GM18507 (cell line): ENCODE measurements around the gene PCCA.
"Not testable (repeated sequence)": the region's sequence is repeated elsewhere in the genome, so short reads cannot be mapped to it uniquely, and the experiment has no call there.

Source experiments
- DNase-seq: peaks from one replicate; pipeline ENCODE4 v3.0.0; 2011; ENCODE audit warnings: low read depth; ENCODE audit not compliant: insufficient read length; ENCODE audit errors: extremely low spot score
- FAIRE-seq: peaks from 2 replicates; lab custom pipeline; 2011; peaks lifted over from hg19 to GRCh38; lab: Jason Lieb, UNC

The PCCA gene

DNA sequence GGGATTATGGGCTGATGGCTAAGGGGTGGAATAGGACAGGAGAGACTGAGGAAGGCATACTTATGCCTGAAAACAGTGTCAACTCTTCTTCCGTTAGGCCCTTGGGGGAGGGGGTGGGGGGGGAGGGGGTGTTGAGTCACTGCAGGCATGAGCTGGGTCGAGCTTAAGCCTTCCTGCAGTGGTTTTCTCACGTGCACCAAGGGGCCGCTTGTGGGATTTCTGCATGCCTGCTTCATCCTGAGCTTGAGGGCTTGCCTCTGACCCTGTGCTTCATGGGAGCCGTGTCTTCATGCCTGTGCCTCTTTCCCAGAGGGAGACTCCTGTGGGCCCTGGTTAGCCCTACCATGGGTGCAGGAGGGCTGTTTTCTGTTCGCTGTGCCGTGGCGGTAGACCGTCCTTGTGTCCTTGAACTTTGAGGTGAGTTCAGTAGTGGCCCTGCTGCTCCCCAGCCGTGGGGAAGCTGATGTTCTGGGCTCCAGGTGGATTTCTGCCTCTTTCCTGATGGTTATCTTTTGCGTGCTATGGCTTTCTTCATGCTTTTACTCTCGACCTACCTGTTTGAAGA is 186.1 kb downstream of the PCCA start:
- FAIRE-seq: no peak
- no peak for DNase-seq

DNA sequence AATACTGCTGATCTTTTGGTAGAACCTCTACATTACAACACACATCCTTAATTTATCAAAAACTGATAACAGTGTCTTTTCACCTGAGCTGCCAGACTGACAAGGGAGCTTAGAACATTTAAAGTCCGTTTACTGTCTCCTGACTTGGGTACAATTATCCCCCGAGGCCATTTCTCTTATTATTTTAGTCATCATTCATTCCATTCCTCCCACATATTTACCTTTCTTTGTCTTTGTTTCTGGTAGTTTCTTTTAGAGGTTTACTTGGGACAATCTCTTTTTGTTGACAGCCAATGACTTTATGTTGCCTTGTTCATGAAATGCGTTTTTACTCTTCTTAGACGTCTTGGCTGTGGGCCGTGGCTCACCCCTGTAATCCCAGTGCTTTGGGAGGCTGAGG is 186.9 kb downstream of the PCCA start:
- no peak for FAIRE-seq
- DNase-seq: no peak

DNA sequence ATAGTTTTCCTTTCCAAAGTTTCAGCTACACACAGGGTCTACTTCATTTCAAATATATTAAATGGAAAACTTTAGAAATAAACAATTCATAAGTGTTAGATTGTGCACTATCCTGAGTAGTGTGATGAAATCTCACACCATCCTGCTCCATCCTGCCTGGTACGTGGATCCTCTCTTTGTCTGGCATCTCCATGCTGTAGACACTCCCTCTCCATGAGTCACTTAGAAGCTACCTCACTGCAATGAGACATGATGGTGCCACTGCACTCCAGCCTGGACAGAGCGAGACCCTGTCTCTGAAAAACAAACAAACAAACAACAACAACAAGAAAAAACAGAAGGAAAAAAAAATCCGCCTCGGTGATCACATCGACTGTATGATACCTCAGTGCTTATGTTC is 191.8 kb downstream of the PCCA start:
- FAIRE-seq (no peak), DNase-seq (no peak)

DNA sequence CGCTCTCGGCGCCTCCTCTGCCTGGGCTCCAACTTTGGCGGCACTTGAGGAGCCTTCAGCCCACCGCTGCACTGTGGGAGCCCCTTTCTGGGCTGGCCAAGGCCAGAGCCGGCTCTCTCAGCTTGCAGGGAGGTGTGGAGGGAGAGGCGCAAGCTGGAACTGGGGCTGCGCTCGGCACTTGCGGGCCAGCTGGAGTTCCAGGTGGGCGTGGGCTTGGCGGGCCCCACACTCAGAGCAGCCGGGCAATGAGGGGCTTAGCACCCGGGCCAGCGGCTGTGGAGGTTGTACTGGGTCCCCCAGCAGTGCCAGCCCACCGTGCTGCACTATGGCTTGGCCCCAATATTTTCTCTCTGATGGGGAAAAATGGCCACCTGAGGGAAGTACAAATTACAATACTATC is 193.4 kb downstream of the PCCA start:
- DNase-seq, FAIRE-seq: not testable (repeated sequence)

DNA sequence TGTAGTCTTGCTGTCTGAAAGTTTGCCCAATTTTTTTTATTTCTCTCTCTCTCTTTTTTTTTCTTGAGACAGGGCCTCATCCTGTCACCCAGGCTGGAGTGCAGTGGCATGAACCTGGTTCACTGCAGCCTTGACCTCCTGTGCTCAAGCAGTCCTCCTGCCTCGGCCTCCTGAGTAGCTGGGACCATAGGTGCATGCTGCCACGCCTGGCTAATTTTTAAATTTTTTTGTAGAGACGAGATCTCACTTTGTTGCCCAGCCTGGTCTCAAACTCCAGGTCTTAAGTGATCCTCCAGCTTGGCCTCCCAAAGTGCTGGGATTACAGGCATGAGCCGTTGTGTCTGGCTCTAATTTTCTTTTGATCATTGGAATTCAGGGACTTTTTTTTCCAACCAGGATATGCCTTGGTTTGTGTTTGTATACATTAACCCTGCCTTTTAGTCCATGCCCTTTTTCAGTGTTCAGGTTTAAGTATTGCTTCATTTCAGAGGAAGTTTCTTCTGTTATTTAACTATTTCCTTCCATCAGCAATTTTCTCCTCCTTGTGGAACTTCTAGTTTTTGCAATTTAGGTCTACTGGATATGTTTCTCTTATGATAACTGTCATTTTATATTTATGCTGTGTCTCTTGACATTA is 201.4 kb downstream of the PCCA start:
- FAIRE-seq (no peak), DNase-seq (no peak)

DNA sequence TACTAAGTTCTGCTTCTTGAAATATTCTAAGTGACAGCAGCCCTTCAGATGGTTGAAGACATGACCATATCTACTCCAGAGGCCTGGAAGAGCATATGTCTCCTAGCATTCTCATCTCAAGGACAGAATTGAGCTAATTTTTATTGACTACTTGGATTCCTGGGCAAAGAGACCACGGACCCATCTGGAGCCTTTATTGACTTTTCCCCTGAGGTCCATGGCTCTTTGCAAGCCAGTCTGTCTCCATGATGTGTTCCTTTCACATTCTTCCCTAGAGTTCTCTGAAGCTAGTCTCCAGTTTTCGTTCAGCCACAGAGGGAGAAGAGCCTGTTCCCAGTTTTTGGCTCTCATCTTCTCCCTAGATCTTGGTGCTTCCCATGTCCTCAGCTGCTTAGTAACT is 202.7 kb downstream of the PCCA start:
- FAIRE-seq (no peak), DNase-seq (no peak)

DNA sequence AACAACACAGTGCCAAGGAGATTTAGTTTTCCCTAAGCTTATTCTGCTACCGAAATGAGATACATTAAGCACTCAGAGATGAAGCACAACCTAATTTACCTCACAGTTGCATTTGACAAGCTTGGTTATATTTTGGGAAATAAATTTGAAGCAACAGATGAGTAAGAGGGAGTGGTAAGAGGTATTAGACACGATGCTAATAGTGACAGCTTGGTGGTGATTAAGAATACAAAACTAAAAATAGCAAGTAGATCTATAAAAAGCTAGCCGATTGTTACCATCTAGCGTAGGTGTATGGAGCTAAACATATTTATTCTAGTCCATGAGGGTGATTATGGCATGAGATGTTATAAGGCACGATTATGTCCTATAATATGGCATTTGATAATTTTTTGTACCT is 208.5 kb downstream of the PCCA start:
- peak; percentile 24 for FAIRE-seq
- no peak for DNase-seq

DNA sequence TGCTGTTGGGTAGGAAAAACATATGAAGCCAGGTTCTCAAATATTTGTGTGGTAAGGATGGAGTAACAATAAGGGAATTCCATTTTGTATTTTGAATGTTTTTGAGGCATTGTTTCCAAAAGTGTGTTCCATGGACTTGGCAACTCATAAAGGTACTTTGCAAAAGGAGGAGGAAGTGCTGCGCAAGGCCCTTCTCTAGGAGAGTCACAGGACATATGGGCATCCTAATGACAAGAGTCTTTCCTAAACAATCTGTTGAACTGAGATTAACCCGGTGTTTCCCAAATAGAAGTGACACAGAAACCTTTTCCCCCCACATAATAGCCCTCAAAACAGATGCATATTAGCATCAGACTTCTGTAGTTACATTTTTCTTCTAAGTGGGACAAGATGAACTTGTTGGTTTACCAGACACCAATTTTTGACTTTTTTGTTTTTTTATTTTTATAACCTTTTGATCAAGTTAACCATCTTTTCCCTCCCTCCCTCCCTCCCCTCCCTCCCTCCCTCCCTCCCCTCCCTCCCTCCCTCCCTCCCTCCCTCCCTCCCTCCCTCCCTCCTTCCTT is 209.3 kb downstream of the PCCA start:
- no peak for DNase-seq
- no peak for FAIRE-seq

DNA sequence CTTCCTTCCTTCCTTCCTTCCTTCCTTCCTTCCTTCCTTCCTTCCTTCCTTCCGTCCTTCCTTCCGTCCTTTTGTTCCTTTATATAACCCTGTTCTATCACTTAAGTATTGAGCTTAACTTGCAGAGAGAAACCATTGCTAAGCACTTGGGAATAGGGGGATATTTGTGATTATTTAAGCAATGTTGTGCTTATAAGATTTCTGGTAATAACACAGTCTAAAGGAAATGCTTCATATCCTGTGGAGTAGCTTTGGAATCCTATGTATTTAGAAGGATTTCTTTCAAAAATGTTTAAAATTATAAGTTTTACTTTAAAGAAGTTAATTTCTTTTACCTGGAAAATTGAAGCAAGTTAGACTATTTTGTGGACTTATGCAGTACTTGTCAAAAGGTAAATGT is 209.8 kb downstream of the PCCA start:
- no peak for FAIRE-seq

DNA sequence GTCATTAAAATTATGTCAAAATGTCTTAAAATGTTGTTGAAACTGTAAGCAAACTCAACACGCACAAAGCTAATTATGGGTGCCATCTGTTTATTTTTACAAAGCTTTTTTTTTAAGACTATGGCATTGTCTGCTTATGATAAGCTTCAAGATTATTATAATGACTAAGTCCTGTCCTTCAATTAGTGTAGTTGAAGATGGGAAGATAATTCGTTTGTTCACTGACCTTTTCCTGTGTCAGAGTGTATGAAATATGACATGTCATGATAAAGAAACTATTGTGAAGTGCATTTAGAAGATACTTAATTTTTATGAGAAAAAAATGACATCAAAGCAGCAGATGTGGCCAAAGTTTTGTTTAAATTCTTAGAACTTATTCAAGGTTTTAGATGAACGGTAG is 211.3 kb downstream of the PCCA start:
- FAIRE-seq (no peak), DNase-seq (no peak)

More for the DNA sequence above, 209.8 kb downstream of the PCCA start:
- DNase-seq: no peak

DNA sequence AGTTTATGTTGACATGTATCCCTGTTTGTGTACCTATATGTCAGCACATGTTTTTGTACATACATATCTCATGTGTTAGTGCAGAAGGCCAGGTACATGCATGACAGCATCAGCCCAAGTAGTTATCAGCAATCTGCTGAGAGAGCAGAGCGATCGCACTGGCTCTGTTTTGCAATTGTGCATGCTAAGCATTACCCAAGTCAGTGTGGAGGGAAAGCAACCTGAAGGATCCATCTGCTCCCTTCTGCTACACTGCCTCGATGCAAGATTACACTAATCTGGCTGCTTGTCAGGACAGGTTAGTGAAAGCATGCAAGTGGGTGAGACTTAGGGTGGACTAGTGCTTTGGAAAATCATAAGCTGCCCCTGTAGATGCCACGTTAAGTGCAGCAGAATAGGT is 211.8 kb downstream of the PCCA start:
- FAIRE-seq (no peak), DNase-seq (no peak)

DNA sequence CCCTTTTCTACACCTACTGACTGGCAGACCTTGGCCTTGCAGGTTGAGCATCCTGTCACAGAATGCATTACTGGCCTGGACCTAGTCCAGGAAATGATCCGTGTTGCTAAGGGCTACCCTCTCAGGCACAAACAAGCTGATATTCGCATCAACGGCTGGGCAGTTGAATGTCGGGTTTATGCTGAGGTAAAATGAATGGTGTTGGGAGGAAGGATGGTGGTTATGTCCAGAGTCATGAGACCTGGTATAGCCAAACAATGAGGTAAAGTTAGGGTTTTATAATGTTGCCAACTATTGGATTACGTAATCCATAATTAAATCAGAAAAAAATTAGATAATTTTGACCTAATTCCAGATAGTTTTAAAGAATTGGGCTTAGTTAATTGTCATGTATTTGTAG is 212.5 kb downstream of the PCCA start:
- no peak for FAIRE-seq
- no peak for DNase-seq

DNA sequence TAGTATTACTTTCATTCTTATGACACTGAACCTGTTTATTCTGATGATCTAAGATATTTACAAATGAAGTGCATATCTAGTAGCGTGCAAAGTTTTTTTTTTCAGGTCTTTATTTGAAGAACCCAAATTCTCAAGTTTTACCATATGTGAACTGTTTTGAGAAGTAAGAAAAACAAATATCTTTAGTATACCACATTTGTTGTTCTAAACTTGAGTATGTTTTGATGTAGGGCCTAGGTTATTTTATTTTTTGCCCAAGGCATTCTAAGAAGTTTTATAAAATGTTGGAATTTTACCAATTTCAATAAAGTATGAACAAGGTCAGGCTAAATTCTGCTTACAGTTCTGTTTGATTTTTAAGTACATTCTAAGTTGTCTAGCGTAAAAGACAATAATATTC is 213.5 kb downstream of the PCCA start:
- DNase-seq: no peak
- FAIRE-seq: no peak

DNA sequence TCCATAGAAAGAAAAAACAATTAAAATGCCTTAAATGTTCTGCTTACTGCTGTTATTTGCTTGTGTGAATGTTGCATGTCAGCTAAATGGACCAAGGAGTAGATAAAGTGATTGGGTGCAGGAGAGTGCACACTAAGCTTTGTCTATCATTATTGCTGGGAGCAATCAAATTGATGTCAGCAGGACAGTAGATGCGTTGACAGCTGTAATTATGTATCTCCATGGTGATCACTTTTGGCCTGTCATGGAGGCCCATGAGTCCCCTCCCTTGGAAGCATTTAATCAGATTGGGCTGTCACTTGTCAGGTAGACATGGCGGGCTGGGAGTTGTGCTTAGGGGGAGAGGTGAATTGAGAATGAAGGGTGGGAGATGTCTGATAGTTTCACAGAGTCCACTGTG is 215.3 kb downstream of the PCCA start:
- DNase-seq: no peak
- FAIRE-seq: no peak

DNA sequence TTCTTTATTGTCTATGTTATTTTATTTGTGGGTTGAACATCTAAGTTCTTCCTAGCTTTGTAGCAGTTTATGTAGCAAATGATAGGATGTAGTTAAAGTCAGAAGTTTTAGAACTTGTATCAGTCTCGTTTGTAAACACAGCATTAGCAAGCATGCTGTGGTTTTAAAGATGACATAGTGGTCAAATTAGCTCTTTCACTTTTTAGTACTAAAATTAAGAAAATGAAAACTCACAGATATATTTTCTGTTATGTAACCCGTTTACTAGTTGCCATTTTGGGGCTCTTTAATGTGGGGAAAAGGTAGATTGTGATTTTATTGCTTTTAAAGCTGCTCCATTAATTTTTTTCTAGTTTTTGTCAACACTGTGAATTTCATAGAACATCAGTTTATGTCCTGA is 216.5 kb downstream of the PCCA start:
- no peak for DNase-seq
- no peak for FAIRE-seq

DNA sequence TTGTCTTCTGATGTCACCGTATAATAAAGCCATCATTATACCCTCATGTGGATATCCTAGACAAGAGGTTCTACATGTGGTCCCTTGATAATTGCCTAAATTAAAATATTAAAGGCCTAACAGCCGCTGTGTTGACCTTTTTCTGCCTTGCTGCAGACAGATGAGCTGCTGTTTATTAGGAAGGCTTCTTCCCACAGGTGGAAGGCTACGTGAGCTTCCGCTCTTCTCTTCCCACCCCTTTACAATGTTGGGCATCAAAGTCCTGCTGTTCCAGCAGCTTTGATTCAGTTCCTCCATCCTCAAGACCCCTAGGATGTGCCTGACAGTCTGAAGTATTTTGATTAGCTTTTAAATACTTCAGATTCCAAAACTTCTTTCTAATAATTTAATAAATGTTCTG is 217.1 kb downstream of the PCCA start:
- DNase-seq: no peak
- no peak for FAIRE-seq

DNA sequence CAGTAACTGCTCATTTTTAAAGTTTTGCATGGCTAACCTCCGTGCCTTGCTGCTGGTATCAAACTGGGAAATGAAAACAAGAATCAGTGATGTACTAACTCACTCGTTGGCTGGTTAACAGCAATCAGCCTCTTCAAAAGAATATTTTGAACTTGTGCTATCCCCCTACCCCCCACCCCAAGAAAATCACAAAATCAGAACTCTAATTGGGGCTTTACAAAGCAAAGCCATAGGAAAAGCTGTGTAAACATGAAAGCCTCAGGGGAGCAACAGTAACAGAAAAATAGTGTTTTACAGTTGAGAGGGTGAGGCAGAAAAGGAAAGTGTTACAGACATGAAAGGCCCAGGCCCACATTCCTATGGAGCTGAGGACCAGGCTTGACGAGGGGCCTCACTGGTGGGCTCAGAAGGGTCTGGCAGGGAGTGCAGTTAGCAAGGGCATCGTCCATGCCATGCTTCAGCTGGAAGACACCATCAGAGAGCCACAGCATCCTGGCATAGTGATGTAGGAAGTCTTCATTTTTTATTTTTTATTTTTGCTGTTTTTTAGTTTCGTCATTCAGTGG is 217.6 kb downstream of the PCCA start:
- no peak for FAIRE-seq
- no peak for DNase-seq

DNA sequence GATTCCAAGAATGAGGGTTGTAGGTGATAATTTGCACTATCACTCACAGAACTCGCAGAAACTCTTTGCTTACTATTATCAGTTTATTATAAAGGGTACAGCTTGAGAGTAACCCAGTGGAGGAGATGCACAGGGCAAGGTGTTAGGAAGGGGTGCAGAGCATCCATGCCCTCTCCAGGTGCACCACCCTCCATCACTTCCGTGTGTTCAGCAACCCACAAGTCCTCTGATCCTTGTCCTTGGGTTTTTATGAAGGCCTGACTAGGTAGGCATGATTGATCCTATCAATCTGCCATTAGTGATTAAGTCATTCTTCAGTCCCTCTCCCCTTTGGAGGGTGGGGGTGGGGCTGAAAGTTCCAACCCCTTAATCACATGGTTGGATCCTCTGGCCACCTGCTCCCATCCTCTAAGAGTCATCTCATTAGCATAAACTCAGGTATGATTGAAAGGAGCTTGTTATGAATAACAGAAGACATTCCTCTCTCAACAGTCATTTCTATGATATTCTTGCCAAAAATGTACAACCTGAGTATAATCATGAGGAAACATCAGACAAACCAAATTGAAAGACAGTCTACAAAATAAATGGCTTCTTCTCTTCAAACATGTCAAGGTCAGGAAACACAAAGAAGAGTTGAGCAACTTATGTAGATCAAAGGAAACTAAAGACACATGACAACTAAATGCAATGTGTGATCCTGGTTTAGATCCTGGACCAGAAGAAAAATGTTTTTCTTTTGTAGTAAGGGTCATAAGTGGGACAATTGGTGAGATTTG is 225.4 kb downstream of the PCCA start:
- FAIRE-seq (no peak), DNase-seq (no peak)

DNA sequence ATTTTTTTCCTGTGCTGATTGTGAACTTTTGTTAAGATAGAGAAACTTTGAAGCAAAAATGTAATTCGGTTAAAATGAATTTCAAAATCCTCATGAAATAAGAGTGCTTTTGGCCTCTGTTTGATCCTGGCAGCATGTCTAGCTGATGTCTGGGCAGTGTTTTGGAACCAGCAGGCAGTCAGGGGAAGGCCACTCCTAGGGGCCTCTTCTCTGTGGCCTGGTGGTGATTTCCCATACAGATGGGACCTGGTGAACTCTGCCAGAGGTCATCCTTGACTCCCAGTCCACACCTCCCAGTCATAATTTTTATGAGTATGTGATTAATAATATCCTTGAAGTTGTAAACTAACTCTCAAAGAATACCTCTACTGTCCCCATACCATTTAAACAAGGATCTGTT is 226.6 kb downstream of the PCCA start:
- FAIRE-seq: no peak
- no peak for DNase-seq

DNA sequence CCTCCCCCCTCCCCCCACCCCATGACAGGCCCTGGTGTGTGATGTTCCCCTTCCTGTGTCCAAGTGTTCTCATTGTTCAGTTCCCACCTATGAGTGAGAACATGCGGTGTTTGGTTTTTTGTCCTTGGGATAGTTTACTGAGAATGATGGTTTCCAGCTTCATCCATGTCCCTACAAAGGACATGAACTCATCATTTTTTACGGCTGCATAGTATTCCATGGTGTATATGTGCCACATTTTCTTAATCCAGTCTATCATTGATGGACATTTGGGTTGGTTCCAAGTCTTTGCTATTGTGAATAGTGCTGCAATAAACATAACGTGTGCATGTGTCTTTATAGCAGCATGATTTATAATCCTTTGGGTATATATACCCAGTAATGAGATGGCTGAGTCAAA is 229.6 kb downstream of the PCCA start:
- DNase-seq, FAIRE-seq: not testable (repeated sequence)
